SK-N-MC (cell line): ENCODE data around the gene NHERF1.

Experiments
- DNase-seq: peaks from one replicate; pipeline ENCODE4 v3.0.0-alpha.2; 2011; ENCODE audit warnings: low read depth, low spot score
- H3K27ac ChIP-seq: fragments of 200-600 bp; sonication (generic); 2 replicates; pipeline ENCODE4 v1.5.1; 2016; ENCODE audit warnings: mixed run types
- H3K36me3 ChIP-seq: fragments of 200-600 bp; sonication (generic); 2 replicates; pipeline ENCODE4 v1.6.1; 2017; ENCODE audit warnings: antibody characterized with exemption, low read length, mixed read lengths; ENCODE audit not compliant: insufficient read depth
- H3K4me3 ChIP-seq: fragments of 200-600 bp; sonication (generic); 2 replicates; pipeline ENCODE4 v1.5.1; 2016
- H3K9ac ChIP-seq: fragments of 200-600 bp; sonication (generic); 2 replicates; pipeline ENCODE4 v1.8.0; 2017; ENCODE audit warnings: mixed run types, mixed read lengths; ENCODE audit not compliant: insufficient read length
- H3K9me3 ChIP-seq: fragments of 200-600 bp; sonication (generic); 2 replicates; pipeline ENCODE4 v1.6.1; 2017; ENCODE audit warnings: low read depth, mild to moderate bottlenecking, antibody characterized with exemption, low read length, moderate library complexity, mixed read lengths
- EZH2 ChIP-seq: fragments of 200-600 bp; sonication (generic); IDR thresholded peaks from one replicate; pipeline ENCODE4 v1.6.1; 2017; ENCODE audit warnings: antibody characterized with exemption
- FOXP2 ChIP-seq: optimal IDR thresholded peaks from 2 replicates; pipeline ENCODE3; 2011; ENCODE audit warnings: mild to moderate bottlenecking, moderate library complexity; ENCODE audit not compliant: insufficient read depth; ENCODE audit errors: extremely low read length, control extremely low read depth
- POLR2AphosphoS5 ChIP-seq: IDR thresholded peaks from 2 replicates; pipeline ENCODE4 v1.6.1; 2012; ENCODE audit warnings: mild to moderate bottlenecking, low read depth, low read length, borderline replicate concordance

Gene NHERF1

DNA sequence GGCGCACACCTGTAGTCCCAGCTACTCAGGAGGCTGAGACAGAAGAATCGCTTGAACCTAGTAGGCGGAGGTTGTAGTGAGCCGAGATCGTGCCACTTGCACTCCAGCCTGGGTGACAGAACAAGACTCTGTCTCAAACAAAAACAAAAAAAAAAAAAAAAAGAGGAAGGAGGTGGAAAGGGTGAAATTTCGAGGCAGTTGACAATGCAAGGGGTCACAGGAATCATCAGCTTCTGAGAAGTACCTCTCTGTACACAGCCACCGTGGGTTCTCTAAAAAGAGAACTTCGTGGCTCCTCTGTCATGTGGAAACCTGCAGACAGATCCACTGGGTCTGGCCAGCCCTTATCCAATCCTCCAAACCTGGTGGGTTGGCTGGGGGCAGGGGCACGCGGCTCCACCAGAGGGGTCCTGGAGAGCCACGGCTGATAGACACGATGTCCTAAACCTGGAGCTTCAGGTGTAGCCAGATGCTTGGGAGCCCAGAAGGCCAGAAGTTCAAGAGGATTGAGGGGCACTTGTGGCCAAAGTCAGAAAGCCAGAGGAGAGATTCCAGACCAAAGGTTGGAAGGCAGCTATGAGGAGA lies 35.2 kb upstream of the NHERF1 start:
- Histone ChIP-seq H3K9me3 (no peaks in the 10 kb centered on the region), H3K9ac (no peak overlapping the region), H3K4me3 (no peak overlapping the region), H3K27ac (no peak overlapping the region), H3K36me3 (no peaks in the 10 kb centered on the region)
- DNase-seq: no peak
- TF ChIP-seq FOXP2: no peak
- no peak for TF ChIP-seq POLR2AphosphoS5
- no peak for TF ChIP-seq EZH2

DNA sequence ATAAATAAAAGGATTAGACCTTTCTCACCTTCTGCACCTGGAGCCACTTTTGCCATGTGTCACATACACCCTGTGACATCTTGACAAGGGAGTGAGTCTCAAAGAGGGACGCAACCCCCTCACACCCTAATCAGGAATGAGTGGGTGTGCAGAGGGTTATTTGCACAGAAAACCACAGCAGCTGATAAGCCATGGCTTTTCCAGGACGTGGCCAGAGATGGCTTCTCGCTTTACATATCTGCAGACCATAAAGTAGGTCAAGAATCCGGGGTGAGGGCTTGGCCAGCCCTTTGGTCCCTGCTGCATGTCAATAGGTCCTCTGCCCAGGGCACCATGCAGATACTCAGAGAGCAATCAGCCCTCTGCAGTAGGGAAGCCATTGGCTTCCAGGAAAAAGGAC lies 33.3 kb upstream of the NHERF1 start:
- H3K4me3 ChIP-seq: no peak overlapping the region
- H3K36me3 ChIP-seq: no peaks in the 10 kb centered on the region
- TF ChIP-seq FOXP2 (no peak), EZH2 (no peak), POLR2AphosphoS5 (no peak)
- DNase-seq: no peak
- no peak overlapping the region for H3K27ac ChIP-seq
- no peak overlapping the region for H3K9ac ChIP-seq
- H3K9me3 ChIP-seq: no peaks in the 10 kb centered on the region

GRCh38 chr17:74720506-74720905 lies 27.9 kb upstream of the NHERF1 start:
- H3K36me3 ChIP-seq: no peaks in the 10 kb centered on the region
- H3K9me3 ChIP-seq: no peaks in the 10 kb centered on the region
- H3K27ac ChIP-seq: no peak overlapping the region
- TF ChIP-seq POLR2AphosphoS5: no peak
- no peak for TF ChIP-seq FOXP2
- TF ChIP-seq EZH2: no peak
- DNase-seq: no peak
- no peak overlapping the region for H3K4me3 ChIP-seq
- H3K9ac ChIP-seq: no peak overlapping the region

DNA sequence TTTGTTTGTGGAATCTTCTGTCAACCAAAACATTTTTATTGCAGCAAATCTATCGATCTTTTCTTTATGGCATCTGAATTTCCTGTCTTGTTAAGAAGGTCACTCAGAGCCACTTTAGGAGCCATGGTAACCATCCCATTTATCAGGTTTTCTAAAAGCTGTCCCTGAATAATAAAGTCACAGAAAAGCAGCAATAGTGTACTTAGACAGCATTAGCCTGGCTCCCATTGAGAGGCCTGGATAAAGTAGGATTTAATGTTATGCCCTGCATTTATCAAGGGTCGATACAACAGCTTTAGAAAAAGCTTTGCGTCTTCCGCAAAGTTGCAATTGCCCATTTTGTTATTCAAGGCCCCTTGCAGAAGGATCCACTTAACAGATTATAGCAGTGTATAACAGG lies 25.6 kb upstream of the NHERF1 start:
- no peak overlapping the region for H3K9ac ChIP-seq
- DNase-seq: no peak
- H3K4me3 ChIP-seq: no peak overlapping the region
- H3K9me3 ChIP-seq: no peaks in the 10 kb centered on the region
- no peak overlapping the region for H3K27ac ChIP-seq
- no peaks in the 10 kb centered on the region for H3K36me3 ChIP-seq
- TF ChIP-seq EZH2 (no peak), POLR2AphosphoS5 (no peak), FOXP2 (no peak)

- Histone ChIP-seq H3K9ac (no peak overlapping the region), H3K9me3 (no peaks in the 10 kb centered on the region), H3K27ac (no peak overlapping the region), H3K36me3 (no peaks in the 10 kb centered on the region), H3K4me3 (no peak overlapping the region)
- TF ChIP-seq POLR2AphosphoS5 (no peak), FOXP2 (no peak), EZH2 (no peak)
- DNase-seq: no peak
Observed at GRCh38 chr17:74723891-74724290, 24.5 kb upstream of the NHERF1 start.

GRCh38 chr17:74725111-74725510 lies 23.3 kb upstream of the NHERF1 start:
- TF ChIP-seq POLR2AphosphoS5 (no peak), FOXP2 (no peak), EZH2 (no peak)
- Histone ChIP-seq H3K9me3 (no peaks in the 10 kb centered on the region), H3K27ac (no peak overlapping the region), H3K36me3 (no peaks in the 10 kb centered on the region), H3K4me3 (no peak overlapping the region), H3K9ac (no peak overlapping the region)
- DNase-seq: no peak

- no peak for DNase-seq
- Histone ChIP-seq H3K9ac (no peak overlapping the region), H3K27ac (no peak overlapping the region), H3K36me3 (no peaks in the 10 kb centered on the region), H3K9me3 (no peaks in the 10 kb centered on the region), H3K4me3 (no peak overlapping the region)
- TF ChIP-seq POLR2AphosphoS5: no peak
- no peak for TF ChIP-seq EZH2
- no peak for TF ChIP-seq FOXP2
Observed at GRCh38 chr17:74728033-74728701, 20.3 kb upstream of the NHERF1 start.

DNA sequence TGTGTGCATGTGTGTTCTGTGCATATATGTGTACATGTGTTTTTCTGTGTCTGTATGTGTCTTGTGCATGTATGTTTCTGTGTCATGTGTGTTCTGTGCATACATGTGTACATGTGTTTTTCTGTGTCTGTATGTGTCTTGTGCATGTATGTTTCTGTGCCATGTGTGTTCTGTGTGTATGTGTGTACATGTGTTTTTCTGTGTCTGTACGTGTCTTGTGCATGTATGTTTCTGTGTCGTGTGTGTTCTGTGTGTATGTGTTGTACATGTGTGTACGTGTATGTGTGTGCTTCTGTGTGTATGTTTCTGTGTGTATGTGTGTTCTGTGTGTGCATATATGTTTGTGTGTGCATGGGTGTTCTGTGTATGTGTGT lies 19.7 kb upstream of the NHERF1 start:
- no peak for DNase-seq
- H3K4me3 ChIP-seq: no peak overlapping the region
- H3K9ac ChIP-seq: no peak overlapping the region
- TF ChIP-seq FOXP2 (no peak), EZH2 (no peak), POLR2AphosphoS5 (no peak)
- no peaks in the 10 kb centered on the region for H3K36me3 ChIP-seq
- no peak overlapping the region for H3K27ac ChIP-seq
- H3K9me3 ChIP-seq: no peaks in the 10 kb centered on the region

DNA sequence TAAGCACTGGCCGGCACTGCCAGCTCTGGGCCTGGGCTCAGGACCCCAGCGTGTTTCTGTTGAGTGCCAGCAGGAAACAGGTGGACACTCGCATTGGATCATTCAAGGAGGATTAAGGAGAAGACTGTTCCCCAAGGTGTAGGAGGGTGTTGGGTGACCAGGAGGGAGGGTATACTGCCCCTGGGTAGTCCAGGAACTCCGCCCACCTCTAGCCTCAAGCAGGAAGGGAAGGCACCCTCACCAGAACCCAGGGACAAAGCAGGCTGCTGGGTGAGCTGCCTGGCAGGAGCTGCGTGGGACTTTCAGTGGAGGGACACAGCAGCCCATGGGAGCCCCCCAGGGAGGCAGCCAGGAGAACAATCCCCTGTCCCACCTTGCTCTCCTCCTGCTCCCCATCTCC lies 19.1 kb upstream of the NHERF1 start:
- TF ChIP-seq POLR2AphosphoS5 (no peak), EZH2 (no peak), FOXP2 (no peak)
- no peaks in the 10 kb centered on the region for H3K9me3 ChIP-seq
- no peak overlapping the region for H3K9ac ChIP-seq
- no peak overlapping the region for H3K4me3 ChIP-seq
- H3K36me3 ChIP-seq: no peaks in the 10 kb centered on the region
- H3K27ac ChIP-seq: no peak overlapping the region
- DNase-seq: no peak
